ENCODE results near the gene INO80C.

DNA sequence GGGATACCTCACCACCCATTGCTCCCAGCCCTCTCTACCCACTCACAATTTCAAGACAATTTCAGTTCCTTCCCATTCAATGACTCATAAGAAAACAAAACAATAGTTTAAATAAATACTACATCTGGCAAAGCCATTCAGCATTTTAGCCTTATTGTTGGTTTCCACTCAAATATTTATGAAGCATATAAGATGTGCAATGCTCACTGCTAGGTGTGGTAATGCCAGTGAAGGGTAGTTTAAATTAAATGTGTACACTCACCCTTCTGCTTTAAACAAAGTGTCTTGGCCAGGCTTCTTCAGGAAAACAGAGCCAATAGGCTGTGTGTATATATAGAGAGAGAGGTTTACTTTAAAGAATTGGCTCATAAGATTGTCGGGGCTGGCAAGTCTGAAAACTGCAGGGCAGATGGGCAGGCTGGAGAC lies 37.0 kb downstream of the INO80C start:
- TF ChIP-seq POLR2AphosphoS5 (IDR thresholded peaks at IDR 0.05; ENCODE audit: borderline replicate concordance, low read depth, low read length) (no peak), EZH2 (IDR thresholded peaks at IDR 0.05) (no peak)
